Common myeloid progenitor, CD34-positive (primary cell): ENCODE measurements around the gene NEDD8.

ENCODE experiments used
- CTCF ChIA-PET: fragments of 350-600 bp; sonication (Branson Sonifier 250); formaldehyde crosslinking; loops from one replicate; lab custom pipeline; 2021; ENCODE audit warnings: antibody characterized with exemption; lab: Charles Lee
- POLR2A ChIA-PET: fragments of 350-600 bp; sonication (Branson Sonifier 250); formaldehyde crosslinking; loops from one replicate; lab custom pipeline; 2021; ENCODE audit warnings: antibody characterized with exemption; lab: Charles Lee
- DNase-seq, 3 donors: peaks; one replicate each; pipeline versions ENCODE4 v3.0.0 to v3.0.0-alpha.2; 2013
- H3K27ac ChIP-seq, 2 experiments: 1 replicate in 1 of 2; 2 replicates in 1 of 2; pipeline ENCODE4 v1.7.0; 2013; ENCODE audit warnings: inconsistent platforms in 2 of 2, low read length in 2 of 2, mild to moderate bottlenecking in 2 of 2, low read depth in 1 of 2, moderate library complexity in 1 of 2; ENCODE audit not compliant: severe bottlenecking in 2 of 2, insufficient read depth in 1 of 2, poor library complexity in 1 of 2
- H3K27me3 ChIP-seq, 5 experiments: replicated peaks in 2 of 5; 1 replicate in 3 of 5; 2 replicates in 2 of 5; pipeline versions ENCODE4 v1.6.1 to v1.7.0; 2013; ENCODE audit warnings: low read length in 4 of 5, mild to moderate bottlenecking in 2 of 5, moderate library complexity in 2 of 5, inconsistent platforms in 1 of 5; ENCODE audit not compliant: insufficient read depth in 5 of 5, control insufficient read depth in 4 of 5
- H3K36me3 ChIP-seq, 4 experiments: 1 replicate in 2 of 4; 2 replicates in 2 of 4; pipeline versions ENCODE4 v1.6.1 to v1.7.0; 2013; ENCODE audit warnings: low read length in 3 of 4, control low read depth in 1 of 4, mild to moderate bottlenecking in 1 of 4; ENCODE audit not compliant: control insufficient read depth in 4 of 4, insufficient read depth in 4 of 4
- H3K4me1 ChIP-seq, 4 experiments: 1 replicate in 3 of 4; 2 replicates in 1 of 4; pipeline versions ENCODE4 v1.6.1 to v1.7.1; 2013; ENCODE audit warnings: low read length in 3 of 4, mild to moderate bottlenecking in 3 of 4, control low read depth in 1 of 4, inconsistent platforms in 1 of 4, moderate library complexity in 1 of 4; ENCODE audit not compliant: control insufficient read depth in 4 of 4, insufficient read depth in 4 of 4; ENCODE audit errors: control extremely low read depth in 1 of 4
- H3K4me3 ChIP-seq, 7 experiments: 1 replicate in 4 of 7; 2 replicates in 3 of 7; pipeline versions ENCODE4 v1.5.1 to v1.7.0; 2013; ENCODE audit warnings: mild to moderate bottlenecking in 7 of 7, low read length in 6 of 7, moderate library complexity in 6 of 7, inconsistent platforms in 2 of 7, low read depth in 2 of 7, control low read depth in 1 of 7; ENCODE audit not compliant: insufficient read depth in 4 of 7, control insufficient read depth in 1 of 7; ENCODE audit errors: extremely low read depth in 1 of 7
- H3K9me3 ChIP-seq, 5 experiments: 1 replicate in 4 of 5; 2 replicates in 1 of 5; pipeline versions ENCODE4 v1.6.1 to v1.7.1; 2013; ENCODE audit warnings: low read length in 4 of 5, mild to moderate bottlenecking in 2 of 5, inconsistent platforms in 1 of 5, low read depth in 1 of 5, moderate library complexity in 1 of 5; ENCODE audit not compliant: control insufficient read depth in 4 of 5, insufficient read depth in 2 of 5; ENCODE audit errors: control extremely low read depth in 1 of 5
- WGBS: methylation state at CpG from one replicate; pipeline ENCODE4 v1.1.5; 2013; ENCODE audit not compliant: insufficient coverage; 5-methylcytosine and 5-hydroxymethylcytosine counted together

The NEDD8 gene

GRCh38 chr14:24264298-24264697, 32.1 kb upstream of the NEDD8 start:
- Histone ChIP-seq H3K27ac (no peak overlapping the region), H3K9me3 (no peaks in the 10 kb centered on the region), H3K36me3 (peaks cover 0 to 33% (median 19%) of the 10 kb centered on the region in 4 experiments), H3K27me3 (no peaks in the 10 kb centered on the region), H3K4me3 (no peak overlapping the region), H3K4me1 (no peaks in the 10 kb centered on the region)
- DNase-seq, result no peak
- ChIA-PET CTCF (interaction anchor here (1.2 to 2.2 kb wide), 8 partner anchors 13 to 44 kb away, joined by 3 to 9 read pairs (median 4); partner anchors contain the start of genes CIDEB and TINF2), POLR2A (no interaction called here)
- WGBS, result 85% methylated on average over 5 of the region's 6 CpGs

GRCh38 chr14:24263848-24264247, 31.7 kb upstream of the NEDD8 start:
- no peak overlapping the region for H3K4me3 ChIP-seq
- H3K27ac ChIP-seq, result no peak overlapping the region
- ChIA-PET POLR2A (no interaction called here), CTCF (interaction anchor here (1.2 to 2.2 kb wide), 8 partner anchors 14 to 44 kb away, joined by 3 to 9 read pairs (median 4); partner anchors contain the start of genes CIDEB and TINF2)
- 96% methylated on average over 5 of the region's 6 CpGs for WGBS
- DNase-seq, result no peak
- H3K27me3 ChIP-seq, result no peaks in the 10 kb centered on the region
- peaks cover 0 to 29% (median 17%) of the 10 kb centered on the region in 4 experiments for H3K36me3 ChIP-seq
- H3K9me3 ChIP-seq, result no peaks in the 10 kb centered on the region
- H3K4me1 ChIP-seq, result no peaks in the 10 kb centered on the region

GRCh38 chr14:24262821-24263733, 30.9 kb upstream of the NEDD8 start, which contains the start of gene TGM1:
TGM1 (minus strand) TSS chr14:24263177; CDS start chr14:24262352, 825 bp downstream.
- WGBS, result 95% methylated on average over 12 of the region's 14 CpGs
- DNase-seq, result no peak
- no peak within 1 kb of the TSS for H3K27ac ChIP-seq
- peaks cover 0 to 26% (median 15%) of the 10 kb centered on the region in 4 experiments for H3K36me3 ChIP-seq
- ChIA-PET POLR2A (interaction anchor here (1.6 kb wide), 1 partner anchor 8 kb away, joined by 4 read pairs; the partner anchor contains the start of gene RABGGTA), CTCF (interaction anchor here (1.2 to 1.9 kb wide), 6 partner anchors 8 to 45 kb away, joined by 3 to 11 read pairs (median 4); partner anchors contain the start of gene CIDEB)
- no peaks in the 10 kb centered on the region for H3K9me3 ChIP-seq
- no peaks in the 10 kb centered on the region for H3K27me3 ChIP-seq
- H3K4me3 ChIP-seq, result no peak within 1 kb of the TSS
- no peaks in the 10 kb centered on the region for H3K4me1 ChIP-seq

GRCh38 chr14:24261969-24262327, 29.8 kb upstream of the NEDD8 start:
- H3K9me3 ChIP-seq, result no peaks in the 10 kb centered on the region
- ChIA-PET POLR2A (interaction anchor here (1.6 kb wide), 1 partner anchor 9 kb away, joined by 4 read pairs; the partner anchor contains the start of gene RABGGTA), CTCF (interaction anchor here (1.4 to 1.9 kb wide), 3 partner anchors 9 to 35 kb away, joined by 3 to 11 read pairs (median 5); no protein-coding TSS in a partner anchor)
- H3K4me1 ChIP-seq, result no peaks in the 10 kb centered on the region
- WGBS, result 97% methylated on average over 19 of the region's 19 CpGs
- H3K36me3 ChIP-seq, result peaks cover 0 to 16% (median 10%) of the 10 kb centered on the region in 4 experiments
- no peaks in the 10 kb centered on the region for H3K27me3 ChIP-seq
- H3K27ac ChIP-seq, result no peak overlapping the region
- no peak for DNase-seq
- no peak overlapping the region for H3K4me3 ChIP-seq

GRCh38 chr14:24261256-24261968, 29.2 kb upstream of the NEDD8 start:
- ChIA-PET POLR2A (interaction anchor here (1.6 kb wide), 1 partner anchor 9 kb away, joined by 4 read pairs; the partner anchor contains the start of gene RABGGTA), CTCF (interaction anchor here (1.4 to 1.9 kb wide), 3 partner anchors 9 to 36 kb away, joined by 3 to 11 read pairs (median 5); no protein-coding TSS in a partner anchor)
- peaks cover 0 to 10% (median 8%) of the 10 kb centered on the region in 4 experiments for H3K36me3 ChIP-seq
- WGBS, result 93% methylated on average over 17 of the region's 20 CpGs
- no peaks in the 10 kb centered on the region for H3K4me1 ChIP-seq
- no peak for DNase-seq
- no peak overlapping the region for H3K4me3 ChIP-seq
- no peaks in the 10 kb centered on the region for H3K27me3 ChIP-seq
- no peak overlapping the region for H3K27ac ChIP-seq
- H3K9me3 ChIP-seq, result no peaks in the 10 kb centered on the region

GRCh38 chr14:24260780-24261157, 28.6 kb upstream of the NEDD8 start:
- Histone ChIP-seq H3K9me3 (no peaks in the 10 kb centered on the region), H3K27ac (no peak overlapping the region), H3K27me3 (no peaks in the 10 kb centered on the region), H3K4me1 (no peaks in the 10 kb centered on the region), H3K36me3 (peaks cover 0 to 6% (median 4%) of the 10 kb centered on the region in 4 experiments), H3K4me3 (no peak overlapping the region)
- POLR2A ChIA-PET, result no interaction called here
- CTCF ChIA-PET, result no interaction called here
- no peak for DNase-seq
- 100% methylated on average over 3 of the region's 4 CpGs for WGBS
